Hepatocyte (in vitro differentiated cells): ENCODE results near the gene TMPRSS11D.

Experiments used
- CTCF ChIP-seq: fragments of 200-600 bp; sonication (generic); IDR thresholded peaks from 2 replicates; pipeline ENCODE4 v1.5.1; 2016; ENCODE audit warnings: antibody characterized with exemption, mild to moderate bottlenecking; ENCODE audit not compliant: poor library complexity
- EZH2 ChIP-seq: fragments of 200-600 bp; sonication (generic); IDR thresholded peaks from 2 replicates; pipeline ENCODE4 v1.6.1; 2016; ENCODE audit warnings: antibody characterized with exemption, mild to moderate bottlenecking, borderline replicate concordance
- EZH2phosphoT487 ChIP-seq: fragments of 200-600 bp; sonication (generic); IDR thresholded peaks from one replicate; pipeline ENCODE4 v1.6.1; 2018; ENCODE audit warnings: antibody characterized with exemption, mild to moderate bottlenecking, low read depth, moderate library complexity; ENCODE audit not compliant: unreplicated experiment, severe bottlenecking

DNA sequence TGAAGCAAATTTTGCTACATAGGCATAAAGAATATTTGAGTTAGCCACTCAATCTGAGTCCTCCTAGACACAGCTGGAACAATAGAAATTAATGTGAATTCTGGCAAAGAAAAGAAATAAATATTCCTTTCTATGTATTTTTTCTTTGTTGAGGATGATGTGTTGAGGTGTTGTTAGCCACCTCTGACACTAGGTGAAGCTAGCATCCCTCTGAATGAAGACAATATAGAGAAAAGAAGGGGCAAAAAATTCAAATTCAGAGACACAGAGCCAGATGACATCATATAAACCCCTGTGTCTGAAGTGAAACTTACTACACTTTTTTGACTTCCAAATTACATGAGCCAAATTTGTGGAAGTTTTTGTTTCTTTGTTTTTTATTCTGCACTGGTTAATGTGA lies 34.6 kb upstream of the TMPRSS11D start:
- TF ChIP-seq CTCF = peak; percentile 50
- no peak for TF ChIP-seq EZH2
- no peak for TF ChIP-seq EZH2phosphoT487
